HG03571 (cell line): ENCODE measurements around the gene GPR17.

Experiments used
- ATAC-seq: cut with Tn5 transposase; IDR thresholded peaks from one replicate; pipeline ENCODE4 v1.9.1; 2021; ENCODE audit not compliant: unreplicated experiment

The GPR17 gene

GRCh38 chr2:127645395-127646291, at the start of gene GPR17:
Gene GPR17, plus strand, starts transcription at chr2:127646153. Its CDS starts 4,583 bp downstream, at chr2:127650736.
- ATAC-seq, result no peak

GRCh38 chr2:127596311-127597045, 49.5 kb upstream of the GPR17 start:
- no peak for ATAC-seq

- no peak for ATAC-seq
These were observed 48.6 kb upstream of the GPR17 start for GRCh38 chr2:127597046-127597983.

GRCh38 chr2:127597984-127598380, 48.0 kb upstream of the GPR17 start:
- no peak for ATAC-seq

- ATAC-seq, result no peak
These were observed 47.2 kb upstream of the GPR17 start for GRCh38 chr2:127598711-127599110.

- no peak for ATAC-seq
These were observed 46.7 kb upstream of the GPR17 start for GRCh38 chr2:127599211-127599610.

GRCh38 chr2:127604986-127605385, 41.0 kb upstream of the GPR17 start:
- no peak for ATAC-seq

- no peak for ATAC-seq
These were observed 40.2 kb upstream of the GPR17 start for GRCh38 chr2:127605691-127606263.

- ATAC-seq, result no peak
These were observed 39.1 kb upstream of the GPR17 start for GRCh38 chr2:127606625-127607398.

- no peak for ATAC-seq
These were observed 38.5 kb upstream of the GPR17 start for GRCh38 chr2:127607399-127607908.

GRCh38 chr2:127608061-127609030, 37.6 kb upstream of the GPR17 start:
- ATAC-seq, result no peak

GRCh38 chr2:127609031-127609751, 36.8 kb upstream of the GPR17 start:
- ATAC-seq, result no peak

GRCh38 chr2:127609818-127610217, 36.1 kb upstream of the GPR17 start:
- no peak for ATAC-seq

GRCh38 chr2:127610561-127610960, 35.4 kb upstream of the GPR17 start:
- ATAC-seq, result no peak

- ATAC-seq, result no peak
These were observed 34.7 kb upstream of the GPR17 start for GRCh38 chr2:127611076-127611925.

- ATAC-seq, result no peak
These were observed 33.7 kb upstream of the GPR17 start for GRCh38 chr2:127612111-127612822.
